ENCODE measurements around the gene LPP.

DNA sequence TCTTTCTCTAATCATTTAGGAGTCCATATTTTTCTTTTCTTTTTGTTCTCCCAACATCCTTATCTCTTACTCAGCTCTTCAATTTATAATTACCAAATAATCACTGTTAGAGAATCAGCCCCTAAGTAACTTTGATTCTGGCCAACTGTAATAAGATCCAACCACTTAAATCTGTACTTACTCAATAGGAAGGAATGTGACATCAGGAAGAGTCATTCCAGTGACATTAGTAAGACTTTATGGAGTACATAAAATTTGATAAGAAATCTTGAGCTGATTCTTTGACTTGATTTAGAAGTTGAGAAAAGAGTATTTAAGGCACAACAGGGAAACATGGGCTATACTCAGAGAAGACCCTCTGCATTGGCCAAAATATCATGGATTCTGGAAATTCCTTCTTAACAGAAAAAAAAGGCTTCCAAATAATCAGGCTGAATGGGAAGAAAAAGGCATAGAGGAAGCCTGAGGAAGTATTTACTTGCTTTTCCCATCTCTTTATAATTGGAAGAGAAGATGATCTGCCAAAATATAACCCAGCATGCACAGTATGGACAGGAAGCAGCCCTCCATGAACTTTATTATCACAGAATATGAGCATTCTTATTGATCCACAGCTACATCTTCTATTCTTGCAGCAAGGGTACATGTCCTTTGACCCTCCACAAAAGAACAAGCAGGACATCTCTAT lies 728.1 kb downstream of the LPP start:
- TF ChIP-seq, protein P1, sequence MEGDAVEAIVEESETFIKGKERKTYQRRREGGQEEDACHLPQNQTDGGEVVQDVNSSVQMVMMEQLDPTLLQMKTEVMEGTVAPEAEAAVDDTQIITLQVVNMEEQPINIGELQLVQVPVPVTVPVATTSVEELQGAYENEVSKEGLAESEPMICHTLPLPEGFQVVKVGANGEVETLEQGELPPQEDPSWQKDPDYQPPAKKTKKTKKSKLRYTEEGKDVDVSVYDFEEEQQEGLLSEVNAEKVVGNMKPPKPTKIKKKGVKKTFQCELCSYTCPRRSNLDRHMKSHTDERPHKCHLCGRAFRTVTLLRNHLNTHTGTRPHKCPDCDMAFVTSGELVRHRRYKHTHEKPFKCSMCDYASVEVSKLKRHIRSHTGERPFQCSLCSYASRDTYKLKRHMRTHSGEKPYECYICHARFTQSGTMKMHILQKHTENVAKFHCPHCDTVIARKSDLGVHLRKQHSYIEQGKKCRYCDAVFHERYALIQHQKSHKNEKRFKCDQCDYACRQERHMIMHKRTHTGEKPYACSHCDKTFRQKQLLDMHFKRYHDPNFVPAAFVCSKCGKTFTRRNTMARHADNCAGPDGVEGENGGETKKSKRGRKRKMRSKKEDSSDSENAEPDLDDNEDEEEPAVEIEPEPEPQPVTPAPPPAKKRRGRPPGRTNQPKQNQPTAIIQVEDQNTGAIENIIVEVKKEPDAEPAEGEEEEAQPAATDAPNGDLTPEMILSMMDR (IDR thresholded peaks at IDR 0.05) = no peak
- no peak for TF ChIP-seq POLR2A (IDR thresholded peaks at IDR 0.05)

All from right lobe of liver (tissue), 4 donors.